SK-N-SH treated with all-trans-retinoic acid at 6 μM for 48 hours (cell line): ENCODE results near the gene RRP36.

Experiments used
- ATAC-seq: fragments of 200-7000 bp; cut with Tn5 transposase; 3 replicates; pipeline ENCODE4 v1.9.1; 2020; ENCODE audit warnings: mild to moderate bottlenecking, moderate library complexity
- BACH2 ChIP-seq: fragments of 250-450 bp; sonication (Bioruptor Pico); IDR thresholded peaks from 2 replicates; pipeline ENCODE4 v1.9.0; 2021; ENCODE audit warnings: mild to moderate bottlenecking, borderline replicate concordance
- CSDC2 ChIP-seq: fragments of 250-450 bp; sonication (Bioruptor Pico); IDR thresholded peaks from 2 replicates; pipeline ENCODE4 v1.5.0; 2020; ENCODE audit warnings: mild to moderate bottlenecking, moderate library complexity
- ESRRG ChIP-seq: fragments of 250-450 bp; sonication (Bioruptor Pico); IDR thresholded peaks from 2 replicates; pipeline ENCODE4 v1.6.1; 2021; ENCODE audit warnings: mild to moderate bottlenecking
- GLIS3 ChIP-seq: fragments of 250-450 bp; sonication (Bioruptor Pico); IDR thresholded peaks from 2 replicates; pipeline ENCODE4 v1.5.0; 2020; ENCODE audit warnings: mild to moderate bottlenecking, moderate library complexity
- ISL1 ChIP-seq: fragments of 250-450 bp; sonication (Bioruptor Pico); IDR thresholded peaks from 2 replicates; pipeline ENCODE4 v2.1.2; 2022; ENCODE audit warnings: mild to moderate bottlenecking, moderate library complexity
- OSR1 ChIP-seq: fragments of 250-450 bp; sonication (Bioruptor Pico); IDR thresholded peaks from 2 replicates; pipeline ENCODE4 v1.8.0; 2022; ENCODE audit warnings: moderate library complexity, mild to moderate bottlenecking, inconsistent platforms
- PPARA ChIP-seq: fragments of 250-450 bp; sonication (Bioruptor Pico); IDR thresholded peaks from 2 replicates; pipeline ENCODE4 v1.5.0; 2020; ENCODE audit warnings: mild to moderate bottlenecking, borderline replicate concordance
- RARB ChIP-seq: fragments of 250-450 bp; sonication (Bioruptor Pico); IDR thresholded peaks from 2 replicates; pipeline ENCODE4 v1.8.0; 2021; ENCODE audit warnings: mild to moderate bottlenecking, moderate library complexity
- TCF4 ChIP-seq: fragments of 250-450 bp; sonication (Bioruptor Pico); IDR thresholded peaks from 2 replicates; pipeline ENCODE4 v1.8.0; 2021; ENCODE audit warnings: mild to moderate bottlenecking, moderate library complexity, borderline replicate concordance
- TOX ChIP-seq: fragments of 250-450 bp; sonication (Bioruptor Pico); IDR thresholded peaks from 2 replicates; pipeline ENCODE4 v1.8.0; 2021; ENCODE audit warnings: mild to moderate bottlenecking, moderate library complexity, borderline replicate concordance
- ZC3H10 ChIP-seq: fragments of 250-450 bp; sonication (Bioruptor Pico); IDR thresholded peaks from 2 replicates; pipeline ENCODE4 v1.5.1; 2021; ENCODE audit warnings: mild to moderate bottlenecking, moderate library complexity
- ZFP3 ChIP-seq: fragments of 250-450 bp; sonication (Bioruptor Pico); IDR thresholded peaks from 2 replicates; pipeline ENCODE4 v1.5.0; 2020; ENCODE audit warnings: mild to moderate bottlenecking, moderate library complexity
- ZFP30 ChIP-seq: fragments of 450-650 bp; formaldehyde crosslinking; IDR thresholded peaks from 2 replicates; pipeline ENCODE4 v1.5.0; 2022; ENCODE audit warnings: mild to moderate bottlenecking, moderate library complexity
- ZNF565 ChIP-seq: fragments of 450-650 bp; formaldehyde crosslinking; conservative IDR thresholded peaks from 2 replicates; pipeline ENCODE4 v1.5.0; 2020; ENCODE audit warnings: low read depth, mild to moderate bottlenecking, moderate library complexity
- ZNF70 ChIP-seq: fragments of 450-650 bp; formaldehyde crosslinking; IDR thresholded peaks from 2 replicates; pipeline ENCODE4 v1.5.0; 2020; ENCODE audit warnings: mild to moderate bottlenecking, moderate library complexity
- TF ChIP-seq, protein P1 (sequence below): fragments of 250-450 bp; sonication (Bioruptor Pico); IDR thresholded peaks from 2 replicates; pipeline ENCODE4 v1.8.0; 2021; ENCODE audit warnings: low read depth, mild to moderate bottlenecking, moderate library complexity, borderline replicate concordance
- TF ChIP-seq, protein P2 (sequence below): fragments of 250-450 bp; sonication (Bioruptor Pico); IDR thresholded peaks from 2 replicates; pipeline ENCODE4 v1.5.1; 2021; ENCODE audit warnings: mild to moderate bottlenecking, moderate library complexity
- TF ChIP-seq, protein P3 (sequence below): fragments of 250-450 bp; sonication (Bioruptor Pico); IDR thresholded peaks from 2 replicates; pipeline ENCODE4 v1.5.1; 2020; ENCODE audit warnings: low read depth, mild to moderate bottlenecking, moderate library complexity
- TF ChIP-seq, protein P4 (sequence below): fragments of 250-450 bp; sonication (Bioruptor Pico); IDR thresholded peaks from 2 replicates; pipeline ENCODE4 v1.5.0; 2020; ENCODE audit warnings: mild to moderate bottlenecking, moderate library complexity

Gene RRP36

DNA sequence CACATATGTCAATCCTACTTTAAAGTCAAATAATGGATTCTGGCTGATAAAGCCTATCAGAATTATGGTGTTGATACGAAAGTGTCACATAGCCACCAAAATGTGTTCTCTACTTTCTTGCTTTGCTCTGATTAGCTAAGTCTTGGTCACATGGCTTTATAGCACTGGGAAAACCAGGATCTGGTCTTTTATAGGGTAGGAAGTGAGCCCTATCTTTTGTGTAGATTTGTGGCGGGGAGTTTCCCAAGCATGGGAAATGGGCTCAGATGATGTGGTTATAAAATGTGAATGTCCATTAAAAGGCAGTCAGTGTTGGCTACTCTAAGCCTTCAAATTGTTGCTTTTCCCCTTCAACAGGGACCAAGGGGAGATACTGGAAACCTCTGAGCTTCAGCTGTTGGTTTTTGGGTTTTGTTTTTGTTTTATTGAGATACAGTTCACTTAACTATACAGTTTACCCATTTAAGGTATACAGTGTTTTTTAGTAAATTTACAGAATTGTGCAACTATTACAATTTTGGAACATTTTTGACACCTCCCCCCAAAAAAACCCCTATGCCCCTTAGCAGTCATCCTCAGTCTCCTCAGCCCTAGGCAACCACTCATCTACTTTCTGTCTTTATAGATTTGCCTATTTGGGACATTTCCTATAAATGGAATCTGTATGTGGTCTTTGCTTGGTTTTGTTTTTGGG is 12.2 kb downstream of the RRP36 start:
- ATAC-seq, result no peak
- TF ChIP-seq, protein P1, sequence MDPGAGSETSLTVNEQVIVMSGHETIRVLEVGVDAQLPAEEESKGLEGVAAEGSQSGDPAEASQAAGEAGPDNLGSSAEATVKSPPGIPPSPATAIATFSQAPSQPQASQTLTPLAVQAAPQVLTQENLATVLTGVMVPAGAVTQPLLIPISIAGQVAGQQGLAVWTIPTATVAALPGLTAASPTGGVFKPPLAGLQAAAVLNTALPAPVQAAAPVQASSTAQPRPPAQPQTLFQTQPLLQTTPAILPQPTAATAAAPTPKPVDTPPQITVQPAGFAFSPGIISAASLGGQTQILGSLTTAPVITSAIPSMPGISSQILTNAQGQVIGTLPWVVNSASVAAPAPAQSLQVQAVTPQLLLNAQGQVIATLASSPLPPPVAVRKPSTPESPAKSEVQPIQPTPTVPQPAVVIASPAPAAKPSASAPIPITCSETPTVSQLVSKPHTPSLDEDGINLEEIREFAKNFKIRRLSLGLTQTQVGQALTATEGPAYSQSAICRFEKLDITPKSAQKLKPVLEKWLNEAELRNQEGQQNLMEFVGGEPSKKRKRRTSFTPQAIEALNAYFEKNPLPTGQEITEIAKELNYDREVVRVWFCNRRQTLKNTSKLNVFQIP (CRISPR knock-in tag), result no peak
- TF ChIP-seq ZNF70 (CRISPR knock-in tag) (no peak), ZC3H10 (CRISPR knock-in tag) (no peak), CSDC2 (CRISPR knock-in tag) (no peak), GLIS3 (CRISPR knock-in tag) (no peak), ZFP3 (CRISPR knock-in tag) (no peak), ZNF565 (CRISPR knock-in tag) (no peak), ZFP30 (no peak), ESRRG (CRISPR knock-in tag) (no peak), OSR1 (no peak), RARB (CRISPR knock-in tag) (no peak), TOX (no peak)
- TF ChIP-seq, protein P2, sequence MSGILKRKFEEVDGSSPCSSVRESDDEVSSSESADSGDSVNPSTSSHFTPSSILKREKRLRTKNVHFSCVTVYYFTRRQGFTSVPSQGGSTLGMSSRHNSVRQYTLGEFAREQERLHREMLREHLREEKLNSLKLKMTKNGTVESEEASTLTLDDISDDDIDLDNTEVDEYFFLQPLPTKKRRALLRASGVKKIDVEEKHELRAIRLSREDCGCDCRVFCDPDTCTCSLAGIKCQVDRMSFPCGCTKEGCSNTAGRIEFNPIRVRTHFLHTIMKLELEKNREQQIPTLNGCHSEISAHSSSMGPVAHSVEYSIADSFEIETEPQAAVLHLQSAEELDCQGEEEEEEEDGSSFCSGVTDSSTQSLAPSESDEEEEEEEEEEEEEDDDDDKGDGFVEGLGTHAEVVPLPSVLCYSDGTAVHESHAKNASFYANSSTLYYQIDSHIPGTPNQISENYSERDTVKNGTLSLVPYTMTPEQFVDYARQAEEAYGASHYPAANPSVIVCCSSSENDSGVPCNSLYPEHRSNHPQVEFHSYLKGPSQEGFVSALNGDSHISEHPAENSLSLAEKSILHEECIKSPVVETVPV, result no peak
- TF ChIP-seq, protein P3, sequence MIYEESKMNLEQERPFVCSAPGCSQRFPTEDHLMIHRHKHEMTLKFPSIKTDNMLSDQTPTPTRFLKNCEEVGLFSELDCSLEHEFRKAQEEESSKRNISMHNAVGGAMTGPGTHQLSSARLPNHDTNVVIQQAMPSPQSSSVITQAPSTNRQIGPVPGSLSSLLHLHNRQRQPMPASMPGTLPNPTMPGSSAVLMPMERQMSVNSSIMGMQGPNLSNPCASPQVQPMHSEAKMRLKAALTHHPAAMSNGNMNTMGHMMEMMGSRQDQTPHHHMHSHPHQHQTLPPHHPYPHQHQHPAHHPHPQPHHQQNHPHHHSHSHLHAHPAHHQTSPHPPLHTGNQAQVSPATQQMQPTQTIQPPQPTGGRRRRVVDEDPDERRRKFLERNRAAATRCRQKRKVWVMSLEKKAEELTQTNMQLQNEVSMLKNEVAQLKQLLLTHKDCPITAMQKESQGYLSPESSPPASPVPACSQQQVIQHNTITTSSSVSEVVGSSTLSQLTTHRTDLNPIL (CRISPR knock-in tag), result no peak
- TF ChIP-seq, protein P4, sequence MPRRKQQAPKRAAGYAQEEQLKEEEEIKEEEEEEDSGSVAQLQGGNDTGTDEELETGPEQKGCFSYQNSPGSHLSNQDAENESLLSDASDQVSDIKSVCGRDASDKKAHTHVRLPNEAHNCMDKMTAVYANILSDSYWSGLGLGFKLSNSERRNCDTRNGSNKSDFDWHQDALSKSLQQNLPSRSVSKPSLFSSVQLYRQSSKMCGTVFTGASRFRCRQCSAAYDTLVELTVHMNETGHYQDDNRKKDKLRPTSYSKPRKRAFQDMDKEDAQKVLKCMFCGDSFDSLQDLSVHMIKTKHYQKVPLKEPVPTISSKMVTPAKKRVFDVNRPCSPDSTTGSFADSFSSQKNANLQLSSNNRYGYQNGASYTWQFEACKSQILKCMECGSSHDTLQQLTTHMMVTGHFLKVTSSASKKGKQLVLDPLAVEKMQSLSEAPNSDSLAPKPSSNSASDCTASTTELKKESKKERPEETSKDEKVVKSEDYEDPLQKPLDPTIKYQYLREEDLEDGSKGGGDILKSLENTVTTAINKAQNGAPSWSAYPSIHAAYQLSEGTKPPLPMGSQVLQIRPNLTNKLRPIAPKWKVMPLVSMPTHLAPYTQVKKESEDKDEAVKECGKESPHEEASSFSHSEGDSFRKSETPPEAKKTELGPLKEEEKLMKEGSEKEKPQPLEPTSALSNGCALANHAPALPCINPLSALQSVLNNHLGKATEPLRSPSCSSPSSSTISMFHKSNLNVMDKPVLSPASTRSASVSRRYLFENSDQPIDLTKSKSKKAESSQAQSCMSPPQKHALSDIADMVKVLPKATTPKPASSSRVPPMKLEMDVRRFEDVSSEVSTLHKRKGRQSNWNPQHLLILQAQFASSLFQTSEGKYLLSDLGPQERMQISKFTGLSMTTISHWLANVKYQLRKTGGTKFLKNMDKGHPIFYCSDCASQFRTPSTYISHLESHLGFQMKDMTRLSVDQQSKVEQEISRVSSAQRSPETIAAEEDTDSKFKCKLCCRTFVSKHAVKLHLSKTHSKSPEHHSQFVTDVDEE (CRISPR knock-in tag), result no peak

DNA sequence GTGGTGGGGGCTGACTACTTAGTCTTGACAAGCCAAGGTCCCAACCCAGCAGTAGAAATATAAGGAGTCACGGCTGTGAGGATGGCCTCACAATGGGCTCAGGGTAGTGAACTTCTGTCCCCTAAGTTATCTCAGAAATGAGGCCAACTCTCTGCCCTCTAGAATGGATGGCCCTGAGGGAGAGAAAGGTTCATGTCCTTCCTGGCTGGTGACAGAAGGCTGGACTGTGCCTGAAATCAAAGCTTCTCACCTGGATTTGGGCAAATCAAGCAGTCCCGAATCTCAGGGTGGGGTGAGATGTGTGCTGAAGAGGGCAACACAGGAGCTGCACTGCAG is 12.7 kb downstream of the RRP36 start:
- ATAC-seq, result no peak
- TF ChIP-seq PPARA (CRISPR knock-in tag), result no peak
- TF ChIP-seq RARB (CRISPR knock-in tag), result no peak
- no peak for TF ChIP-seq ISL1 (CRISPR knock-in tag)
- TF ChIP-seq, protein P4 (CRISPR knock-in tag), result no peak
- no peak for TF ChIP-seq TOX
- no peak for TF ChIP-seq GLIS3 (CRISPR knock-in tag)
- no peak for TF ChIP-seq TCF4 (CRISPR knock-in tag)
- no peak for TF ChIP-seq OSR1
- no peak for TF ChIP-seq ZNF565 (CRISPR knock-in tag)
- no peak for TF ChIP-seq ZFP3 (CRISPR knock-in tag)
- no peak for TF ChIP-seq BACH2 (CRISPR knock-in tag)
- TF ChIP-seq, protein P2, result no peak
